Stimulated activated effector memory CD8-positive, alpha-beta T cell treated with anti-CD3 and anti-CD28 coated beads, Interleukin-12 subunit alpha, Interleukin-12 subunit beta, amount 100 ng/mL, for 72 hours (primary cell): Measurements from ENCODE around the gene DPP6.

ENCODE experiments used
- ATAC-seq: fragments of 150-1000 bp; cut with Tn5 transposase; 2 replicates; pipeline ENCODE4 v1.10.0; 2021
- DNase-seq, 2 donors: peaks; one replicate each; pipeline ENCODE4 v3.0.0; 2021 to 2022; ENCODE audit warnings: low spot score in 2 of 2
- H3K27ac Mint-ChIP-seq: one replicate; pipeline ENCODE4 v1.8.0; 2022; ENCODE audit warnings: mild to moderate bottlenecking, mixed read lengths
- H3K36me3 Mint-ChIP-seq: one replicate; pipeline ENCODE4 v1.8.0; 2022; ENCODE audit warnings: mild to moderate bottlenecking, mixed read lengths
- H3K4me1 Mint-ChIP-seq: one replicate; pipeline ENCODE4 v1.8.0; 2022; ENCODE audit warnings: mixed read lengths
- H3K4me3 Mint-ChIP-seq: one replicate; pipeline ENCODE4 v1.8.0; 2022; ENCODE audit warnings: mild to moderate bottlenecking, mixed read lengths
- H3K9me3 Mint-ChIP-seq: one replicate; pipeline ENCODE4 v1.8.0; 2022; ENCODE audit warnings: mixed read lengths

The DPP6 gene

GRCh38 chr7:154350892-154351291 is 298.7 kb downstream of the DPP6 start:
- no peak overlapping the region for H3K27ac Mint-ChIP-seq
- DNase-seq (no peak), ATAC-seq (no peak)
- H3K9me3 Mint-ChIP-seq: peaks cover 8% of the 10 kb centered on the region
- H3K4me3 Mint-ChIP-seq: no peak overlapping the region
- no peaks in the 10 kb centered on the region for H3K4me1 Mint-ChIP-seq
- no peaks in the 10 kb centered on the region for H3K36me3 Mint-ChIP-seq

DNA sequence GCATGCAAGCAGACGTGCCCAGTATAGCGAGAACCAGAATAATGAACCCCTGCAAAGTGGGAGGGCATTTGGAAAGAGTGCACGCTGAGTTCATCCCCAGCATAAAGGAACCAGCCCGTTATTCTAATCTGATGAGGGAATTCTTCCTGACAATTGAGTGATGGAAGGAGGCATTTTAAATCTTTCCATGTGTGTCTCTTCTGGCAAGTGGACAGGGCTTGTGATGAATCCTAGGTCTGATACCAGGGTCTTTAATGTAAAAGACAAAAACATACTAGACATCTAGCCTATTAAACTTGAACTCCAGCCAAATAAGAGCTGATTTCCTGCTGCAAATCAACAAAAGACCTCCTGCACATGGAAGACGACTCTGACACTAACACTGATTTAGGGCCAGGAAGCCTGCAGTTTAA is 301.2 kb downstream of the DPP6 start:
- ATAC-seq (no peak), DNase-seq (no peak)
- Mint-ChIP-seq H3K9me3 (peaks cover 6% of the 10 kb centered on the region), H3K4me3 (no peak overlapping the region), H3K36me3 (no peaks in the 10 kb centered on the region), H3K4me1 (no peaks in the 10 kb centered on the region), H3K27ac (no peak overlapping the region)

DNA sequence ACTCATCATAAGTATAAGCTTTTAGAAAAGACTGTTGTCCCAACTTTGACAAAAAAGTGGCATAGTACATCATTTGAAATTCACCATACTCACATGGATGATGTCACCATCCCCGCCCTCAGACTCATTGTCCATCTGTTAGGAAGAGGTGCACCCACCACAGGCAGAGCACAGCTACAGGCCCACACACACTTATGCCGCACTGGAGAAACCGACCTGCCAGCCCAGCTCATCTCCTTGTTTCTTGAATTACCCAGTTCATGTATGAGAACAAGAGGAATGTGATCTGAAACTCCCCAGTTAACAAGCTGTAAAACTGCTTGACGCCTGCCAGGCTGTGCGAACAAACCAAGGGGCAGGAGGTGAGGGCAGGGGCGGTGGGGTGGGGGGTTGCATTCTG is 312.0 kb downstream of the DPP6 start:
- Mint-ChIP-seq H3K4me3 (no peak overlapping the region), H3K9me3 (peaks cover 3% of the 10 kb centered on the region), H3K36me3 (no peaks in the 10 kb centered on the region), H3K4me1 (no peaks in the 10 kb centered on the region), H3K27ac (no peak overlapping the region)
- ATAC-seq: no peak
- DNase-seq: no peak

DNA sequence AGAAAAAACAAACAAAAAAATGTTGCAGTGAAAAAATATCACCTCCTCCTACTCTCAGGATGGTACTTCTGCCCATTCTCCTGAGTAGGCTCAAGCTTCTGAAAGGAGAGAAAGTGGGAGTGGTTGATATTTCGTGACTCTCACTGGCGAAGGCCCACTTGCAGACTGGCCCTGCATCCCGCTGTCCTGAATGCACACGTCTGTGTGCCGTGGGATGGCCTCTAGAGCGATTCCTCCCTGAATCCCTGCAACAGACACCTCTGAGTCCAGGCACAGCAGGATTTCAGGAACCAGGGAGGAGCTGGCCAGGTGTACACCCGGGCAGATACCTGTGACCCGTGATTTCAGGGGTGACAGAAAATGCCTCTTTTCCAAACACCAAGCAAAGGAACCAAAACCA is 319.2 kb downstream of the DPP6 start:
- H3K4me3 Mint-ChIP-seq: no peak overlapping the region
- H3K27ac Mint-ChIP-seq: no peak overlapping the region
- peaks cover 8% of the 10 kb centered on the region for H3K9me3 Mint-ChIP-seq
- H3K36me3 Mint-ChIP-seq: no peaks in the 10 kb centered on the region
- ATAC-seq: no peak
- DNase-seq: no peak
- no peaks in the 10 kb centered on the region for H3K4me1 Mint-ChIP-seq

- ATAC-seq (no peak), DNase-seq (no peak)
- Mint-ChIP-seq H3K4me3 (no peak overlapping the region), H3K27ac (no peak overlapping the region), H3K9me3 (peaks cover 8% of the 10 kb centered on the region), H3K36me3 (no peaks in the 10 kb centered on the region), H3K4me1 (no peaks in the 10 kb centered on the region)
Measured at GRCh38 chr7:154372011-154372601, 319.9 kb downstream of the DPP6 start.

DNA sequence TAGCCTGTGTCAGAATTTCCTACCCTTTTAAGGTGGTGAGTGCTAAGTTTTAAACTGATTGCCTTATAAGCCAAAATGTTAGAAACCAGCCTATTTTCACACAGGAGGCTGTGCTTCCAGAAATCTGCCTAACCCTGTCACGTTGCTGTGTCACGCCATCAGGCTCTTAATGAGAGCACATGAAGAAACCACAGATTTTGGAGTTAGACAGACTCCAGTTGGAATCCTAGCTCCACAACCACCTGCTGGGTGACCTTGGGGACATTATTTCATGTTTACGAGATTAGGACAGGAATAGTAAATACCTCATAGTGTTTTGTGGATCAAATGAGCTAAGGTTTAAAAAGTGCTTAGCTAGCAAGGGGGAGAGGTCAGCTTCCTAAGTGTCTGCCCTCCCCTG is 321.8 kb downstream of the DPP6 start:
- Mint-ChIP-seq H3K9me3 (peaks cover 11% of the 10 kb centered on the region), H3K27ac (no peak overlapping the region), H3K4me1 (no peaks in the 10 kb centered on the region)

DNA sequence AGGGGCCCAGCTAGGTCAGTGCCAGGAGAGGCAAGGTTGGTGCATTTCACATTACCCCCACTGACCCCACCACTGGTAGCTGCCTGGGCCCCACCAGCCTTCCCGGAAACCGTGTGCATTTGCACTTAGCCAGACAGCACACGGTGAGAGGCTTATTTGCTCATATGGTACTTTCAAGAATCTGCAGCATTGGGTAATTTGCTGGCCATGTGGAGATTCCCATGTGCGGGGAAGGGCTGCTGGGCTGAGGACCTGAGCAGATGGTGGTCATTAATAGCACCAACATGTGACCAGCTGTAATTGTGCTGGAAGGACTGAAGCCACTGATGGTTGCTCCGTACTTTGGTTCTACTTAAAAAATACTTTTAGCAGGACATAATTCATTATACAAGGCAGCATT is 323.8 kb downstream of the DPP6 start:
- no peak overlapping the region for H3K4me3 Mint-ChIP-seq
- ATAC-seq (no peak), DNase-seq (no peak)
- H3K9me3 Mint-ChIP-seq: peaks cover 12% of the 10 kb centered on the region
- H3K36me3 Mint-ChIP-seq: no peaks in the 10 kb centered on the region
- H3K27ac Mint-ChIP-seq: no peak overlapping the region
- H3K4me1 Mint-ChIP-seq: no peaks in the 10 kb centered on the region

More for the DNA sequence above, 321.8 kb downstream of the DPP6 start:
- no peak overlapping the region for H3K4me3 Mint-ChIP-seq
- no peaks in the 10 kb centered on the region for H3K36me3 Mint-ChIP-seq
- DNase-seq (no peak), ATAC-seq (no peak)

DNA sequence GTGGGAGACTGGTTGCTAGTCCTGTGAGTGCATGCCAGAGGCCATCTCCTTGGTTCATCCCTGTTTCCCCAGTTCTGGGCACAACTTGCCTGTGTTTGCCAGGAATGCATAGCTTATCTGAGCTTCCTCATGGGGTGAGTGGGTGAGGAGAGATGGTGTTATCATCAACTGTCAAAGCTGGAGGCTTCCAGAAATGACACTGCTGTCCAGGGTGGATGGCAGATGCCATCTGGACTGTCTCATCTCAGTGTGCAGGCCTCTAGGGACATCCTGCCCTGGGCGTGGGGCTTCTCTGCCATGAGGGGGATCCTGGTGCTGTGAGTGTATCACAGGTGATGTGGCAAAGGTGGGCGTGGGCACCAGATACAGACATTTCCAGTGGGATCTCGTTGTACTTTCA is 328.6 kb downstream of the DPP6 start:
- DNase-seq: no peak
- no peak for ATAC-seq
- H3K36me3 Mint-ChIP-seq: no peaks in the 10 kb centered on the region
- no peak overlapping the region for H3K4me3 Mint-ChIP-seq
- H3K27ac Mint-ChIP-seq: no peak overlapping the region
- H3K4me1 Mint-ChIP-seq: no peaks in the 10 kb centered on the region
- peaks cover 10% of the 10 kb centered on the region for H3K9me3 Mint-ChIP-seq

- peaks cover 20% of the 10 kb centered on the region for H3K9me3 Mint-ChIP-seq
- DNase-seq: no peak
- H3K4me3 Mint-ChIP-seq: no peak overlapping the region
- H3K4me1 Mint-ChIP-seq: no peaks in the 10 kb centered on the region
- no peaks in the 10 kb centered on the region for H3K36me3 Mint-ChIP-seq
- no peak overlapping the region for H3K27ac Mint-ChIP-seq
- no peak for ATAC-seq
Measured at GRCh38 chr7:154383045-154383444, 330.8 kb downstream of the DPP6 start.

- no peaks in the 10 kb centered on the region for H3K4me1 Mint-ChIP-seq
- peaks cover 21% of the 10 kb centered on the region for H3K9me3 Mint-ChIP-seq
- DNase-seq (no peak), ATAC-seq (no peak)
- no peak overlapping the region for H3K27ac Mint-ChIP-seq
- H3K36me3 Mint-ChIP-seq: no peaks in the 10 kb centered on the region
- no peak overlapping the region for H3K4me3 Mint-ChIP-seq
Measured at GRCh38 chr7:154385214-154385613, 333.0 kb downstream of the DPP6 start.

DNA sequence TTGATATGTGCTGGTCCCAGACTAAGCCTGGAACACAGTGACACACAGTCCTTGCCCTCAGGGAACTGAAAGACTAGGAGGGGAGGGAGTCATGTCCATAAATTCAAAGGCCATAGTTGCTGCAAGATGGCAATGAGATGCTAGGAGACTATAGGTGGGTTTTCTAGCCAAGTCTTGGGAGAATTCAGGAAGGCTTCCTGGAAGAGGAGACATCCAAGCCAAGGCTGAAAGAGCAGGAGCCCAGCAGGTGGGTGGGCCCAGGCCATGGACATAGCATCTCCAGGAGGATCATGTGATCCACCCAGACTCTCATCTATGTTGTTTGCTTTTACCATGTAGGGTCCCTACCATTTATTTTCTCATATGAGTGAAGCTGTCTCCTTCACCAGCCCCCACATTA is 335.1 kb downstream of the DPP6 start:
- Mint-ChIP-seq H3K9me3 (peaks cover 27% of the 10 kb centered on the region), H3K4me3 (no peak overlapping the region), H3K4me1 (no peaks in the 10 kb centered on the region), H3K27ac (no peak overlapping the region), H3K36me3 (no peaks in the 10 kb centered on the region)
- DNase-seq (no peak), ATAC-seq (no peak)

DNA sequence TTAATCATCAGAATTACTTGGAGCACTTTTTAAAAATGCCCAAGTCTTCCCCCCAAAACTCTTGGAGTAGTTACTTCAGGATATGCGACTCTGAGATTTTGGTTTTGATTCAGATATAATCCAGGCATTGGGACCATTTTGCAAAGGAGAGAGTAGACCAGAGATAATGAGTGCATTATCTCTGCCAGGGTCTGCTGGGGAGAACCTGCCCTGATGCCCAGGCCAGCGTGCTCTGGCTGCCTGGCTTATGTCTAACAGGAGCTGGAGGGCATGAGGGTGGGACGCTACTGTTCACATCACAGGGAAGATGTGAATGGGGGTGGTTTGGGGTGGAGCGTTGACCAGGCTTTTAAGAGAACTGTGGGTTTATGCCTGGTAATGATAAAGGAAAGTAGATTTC is 336.2 kb downstream of the DPP6 start:
- ATAC-seq (no peak), DNase-seq (no peak)
- no peak overlapping the region for H3K27ac Mint-ChIP-seq
- no peaks in the 10 kb centered on the region for H3K36me3 Mint-ChIP-seq
- no peak overlapping the region for H3K4me3 Mint-ChIP-seq
- peaks cover 27% of the 10 kb centered on the region for H3K9me3 Mint-ChIP-seq
- H3K4me1 Mint-ChIP-seq: no peaks in the 10 kb centered on the region

GRCh38 chr7:154388999-154389398 is 336.8 kb downstream of the DPP6 start:
- ATAC-seq: no peak
- no peak overlapping the region for H3K4me3 Mint-ChIP-seq
- no peaks in the 10 kb centered on the region for H3K36me3 Mint-ChIP-seq
- H3K27ac Mint-ChIP-seq: no peak overlapping the region
- peaks cover 26% of the 10 kb centered on the region for H3K9me3 Mint-ChIP-seq
- DNase-seq: no peak
- no peaks in the 10 kb centered on the region for H3K4me1 Mint-ChIP-seq

DNA sequence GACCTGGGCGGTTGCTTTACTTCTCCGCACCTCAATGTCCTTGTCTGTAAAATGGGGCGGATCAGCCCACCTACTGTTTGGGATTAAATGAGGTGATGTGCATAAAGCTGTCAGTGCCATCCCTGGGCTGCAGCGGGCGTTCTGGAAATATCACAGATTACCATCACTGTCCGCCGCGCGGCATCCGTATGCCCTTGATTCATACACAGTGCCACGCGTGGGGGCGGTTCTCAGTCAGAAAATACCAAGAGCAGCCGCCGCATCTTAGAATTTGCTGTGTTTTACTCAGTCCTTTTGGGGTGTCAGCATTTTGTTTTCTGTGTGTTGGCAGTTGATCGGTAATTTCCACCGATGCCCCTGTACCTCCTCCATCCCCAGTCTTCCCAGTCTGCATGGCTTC is 338.8 kb downstream of the DPP6 start:
- Mint-ChIP-seq H3K27ac (no peak overlapping the region), H3K4me1 (no peaks in the 10 kb centered on the region), H3K36me3 (no peaks in the 10 kb centered on the region), H3K4me3 (no peak overlapping the region), H3K9me3 (peaks cover 24% of the 10 kb centered on the region)
- ATAC-seq (no peak), DNase-seq (no peak)

GRCh38 chr7:154394804-154395203 is 342.6 kb downstream of the DPP6 start:
- Mint-ChIP-seq H3K9me3 (peaks cover 13% of the 10 kb centered on the region), H3K4me3 (no peak overlapping the region)

DNA sequence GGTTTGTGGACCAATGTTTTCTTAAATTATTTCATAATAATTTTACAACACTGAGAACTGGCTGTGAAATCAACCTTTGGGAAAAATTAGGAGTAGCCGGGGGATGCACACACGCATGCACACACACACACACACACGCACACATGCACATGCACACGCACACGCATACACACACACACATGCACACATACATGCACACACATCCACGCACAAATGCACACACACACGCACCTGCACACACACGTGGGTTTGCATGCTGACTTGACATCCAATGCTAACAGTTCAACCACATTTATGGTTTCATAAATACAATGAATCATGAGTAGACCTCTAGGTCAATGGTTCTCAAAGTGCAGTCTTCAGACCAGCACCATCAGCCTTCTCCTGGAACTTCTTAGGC is 354.1 kb downstream of the DPP6 start:
- DNase-seq (no peak), ATAC-seq (no peak)
- H3K9me3 Mint-ChIP-seq: peaks cover 7% of the 10 kb centered on the region
- H3K27ac Mint-ChIP-seq: no peak overlapping the region
- H3K4me3 Mint-ChIP-seq: no peak overlapping the region
- no peaks in the 10 kb centered on the region for H3K36me3 Mint-ChIP-seq
- no peaks in the 10 kb centered on the region for H3K4me1 Mint-ChIP-seq

More at GRCh38 chr7:154394804-154395203, 342.6 kb downstream of the DPP6 start:
- H3K36me3 Mint-ChIP-seq: no peaks in the 10 kb centered on the region
- DNase-seq (no peak), ATAC-seq (no peak)
- H3K27ac Mint-ChIP-seq: no peak overlapping the region
- H3K4me1 Mint-ChIP-seq: no peaks in the 10 kb centered on the region
